Brain microvascular endothelial cell (primary cell): Measurements from ENCODE around the gene YWHAG.
A peak's percentile ranks its signal among the peaks of the same experiment; 100 is the strongest.
"Not testable (repeated sequence)": the region's sequence is repeated elsewhere in the genome, so short reads cannot be mapped to it uniquely, and the experiment has no call there.

Source experiments
- DNase-seq: peaks from one replicate; pipeline ENCODE4 v3.0.0-alpha.2; 2020
- H3K27ac ChIP-seq: fragments of 250-450 bp; sonication (Bioruptor Pico); 2 replicates; pipeline ENCODE4 v1.5.1; 2020; ENCODE audit warnings: mild to moderate bottlenecking, moderate library complexity
- H3K27me3 ChIP-seq: fragments of 250-450 bp; sonication (Bioruptor Pico); replicated peaks from 2 replicates; pipeline ENCODE4 v1.5.1; 2020; ENCODE audit warnings: mild to moderate bottlenecking
- H3K36me3 ChIP-seq: fragments of 250-450 bp; sonication (Bioruptor Pico); replicated peaks from 2 replicates; pipeline ENCODE4 v1.5.1; 2020; ENCODE audit warnings: mild to moderate bottlenecking
- H3K4me3 ChIP-seq: 2 replicates; pipeline ENCODE4 v1.5.1; 2011; ENCODE audit warnings: low read depth, mild to moderate bottlenecking, control low read depth, low read length, moderate library complexity
- in situ Hi-C: cut with HindIII; loops from 2 replicates; pipeline ENCODE4 v1.10.0; 2017; ENCODE audit warnings: low sequenced_read_pairs, low pct_ligation_motif_present
- TF ChIP-seq, protein P1 (sequence below): IDR thresholded peaks from 2 replicates; pipeline ENCODE4 v1.5.1; 2011; ENCODE audit warnings: low read depth, mild to moderate bottlenecking, moderate library complexity, low read length, control low read depth, inconsistent platforms; ENCODE audit errors: missing control alignments

YWHAG gene

DNA sequence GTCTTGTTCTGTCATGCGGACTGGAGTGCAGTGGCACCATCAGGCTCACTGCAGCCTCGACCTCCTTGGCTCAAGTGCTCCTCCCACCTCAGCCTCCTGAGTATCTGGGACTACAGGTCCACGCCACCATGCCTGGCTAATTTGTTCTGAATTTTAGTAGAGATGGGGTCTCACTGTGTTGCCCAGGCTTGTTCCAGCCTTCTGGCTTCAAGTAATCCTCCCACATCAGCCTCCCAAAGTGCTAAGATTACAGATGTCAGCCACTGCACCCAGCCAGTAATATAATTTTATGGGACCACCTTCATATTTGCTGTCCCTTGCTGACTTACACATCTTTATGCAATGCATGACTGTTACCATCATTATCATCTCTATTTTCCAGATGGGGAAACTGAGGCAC, 57.8 kb downstream of the YWHAG start:
- Histone ChIP-seq H3K36me3 (no peaks in the 10 kb centered on the region), H3K27me3 (no peaks in the 10 kb centered on the region), H3K4me3 (no peak overlapping the region), H3K27ac (no peak overlapping the region)
- in situ Hi-C loops = no loop called here
- TF ChIP-seq, protein P1, sequence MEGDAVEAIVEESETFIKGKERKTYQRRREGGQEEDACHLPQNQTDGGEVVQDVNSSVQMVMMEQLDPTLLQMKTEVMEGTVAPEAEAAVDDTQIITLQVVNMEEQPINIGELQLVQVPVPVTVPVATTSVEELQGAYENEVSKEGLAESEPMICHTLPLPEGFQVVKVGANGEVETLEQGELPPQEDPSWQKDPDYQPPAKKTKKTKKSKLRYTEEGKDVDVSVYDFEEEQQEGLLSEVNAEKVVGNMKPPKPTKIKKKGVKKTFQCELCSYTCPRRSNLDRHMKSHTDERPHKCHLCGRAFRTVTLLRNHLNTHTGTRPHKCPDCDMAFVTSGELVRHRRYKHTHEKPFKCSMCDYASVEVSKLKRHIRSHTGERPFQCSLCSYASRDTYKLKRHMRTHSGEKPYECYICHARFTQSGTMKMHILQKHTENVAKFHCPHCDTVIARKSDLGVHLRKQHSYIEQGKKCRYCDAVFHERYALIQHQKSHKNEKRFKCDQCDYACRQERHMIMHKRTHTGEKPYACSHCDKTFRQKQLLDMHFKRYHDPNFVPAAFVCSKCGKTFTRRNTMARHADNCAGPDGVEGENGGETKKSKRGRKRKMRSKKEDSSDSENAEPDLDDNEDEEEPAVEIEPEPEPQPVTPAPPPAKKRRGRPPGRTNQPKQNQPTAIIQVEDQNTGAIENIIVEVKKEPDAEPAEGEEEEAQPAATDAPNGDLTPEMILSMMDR = no peak
- no peak for DNase-seq

DNA sequence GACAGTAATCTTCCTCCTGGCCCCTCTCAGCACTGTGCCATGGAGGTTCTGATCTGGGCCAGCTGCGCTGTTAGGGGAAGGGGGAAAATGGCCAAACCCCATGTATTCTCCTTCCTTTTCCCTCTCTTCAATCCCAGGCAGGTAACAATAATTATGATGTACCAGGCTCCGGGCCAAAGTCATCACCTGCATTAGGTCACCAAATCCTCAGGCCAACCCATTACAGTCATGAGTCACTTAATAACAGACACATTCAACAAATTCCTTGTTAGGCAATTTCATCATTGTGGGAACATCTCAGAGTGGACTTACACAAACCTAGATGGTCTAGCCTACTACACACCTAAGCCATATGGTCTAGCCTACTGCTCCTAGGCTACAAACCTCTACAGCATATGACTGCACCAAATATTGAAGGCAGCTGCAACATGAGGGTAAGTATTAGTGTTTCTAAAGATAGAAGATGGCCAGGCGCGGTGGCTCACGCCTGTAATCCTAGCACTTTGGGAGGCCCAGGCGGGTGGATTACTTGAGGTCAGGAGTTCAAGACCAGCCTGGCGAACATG, 58.5 kb downstream of the YWHAG start:
- no peak overlapping the region for H3K27ac ChIP-seq

DNA sequence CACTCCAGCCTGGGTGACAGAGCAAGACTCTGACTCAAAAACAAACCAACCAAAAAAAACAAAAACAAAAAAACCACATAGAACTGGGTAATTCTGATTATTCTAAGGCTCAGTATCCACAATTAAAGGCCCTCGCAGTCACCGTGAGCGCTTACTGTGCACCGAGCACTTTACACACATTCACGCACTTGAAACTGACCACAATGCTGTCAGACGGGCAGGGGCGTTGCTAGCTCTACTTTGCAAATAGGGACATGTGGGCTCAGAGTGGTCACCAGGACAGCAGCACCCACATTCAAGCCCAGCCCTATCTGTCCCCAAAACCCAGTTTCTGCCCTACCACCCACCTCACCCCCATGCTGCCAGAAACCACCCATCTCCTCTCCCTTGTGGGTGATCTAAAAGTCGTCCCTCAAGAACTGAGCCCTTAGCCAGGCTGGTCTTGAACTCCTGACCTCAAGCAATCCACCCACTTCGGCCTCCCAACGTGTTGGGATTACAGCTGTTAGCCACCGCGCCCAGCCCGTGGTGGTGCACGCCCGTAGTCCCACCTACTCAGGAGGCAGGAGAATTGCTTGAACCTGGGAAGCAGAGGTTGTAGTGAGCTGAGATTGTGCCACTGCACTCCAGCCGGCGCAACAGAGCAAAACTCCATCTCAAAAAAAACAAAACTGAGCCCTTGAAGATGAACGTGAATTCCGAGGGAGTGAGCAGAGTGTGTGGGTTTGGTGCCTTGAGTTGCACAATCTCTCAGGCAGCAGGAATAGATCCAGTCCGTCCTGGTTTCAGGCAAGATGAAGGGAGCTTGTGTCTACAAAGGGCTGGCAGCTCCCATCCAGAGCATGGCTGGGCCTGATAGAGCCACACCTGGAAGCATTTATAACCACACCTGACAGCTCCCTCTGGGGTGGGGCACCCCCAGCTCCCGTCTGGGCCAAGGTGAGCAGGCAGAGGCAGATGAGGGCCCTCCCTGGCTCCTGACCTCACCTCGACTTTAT, 61.7 kb downstream of the YWHAG start:
- TF ChIP-seq, protein P1 = peak; percentile 10
- Histone ChIP-seq H3K36me3 (no peaks in the 10 kb centered on the region), H3K27me3 (no peaks in the 10 kb centered on the region), H3K4me3 (no peak overlapping the region), H3K27ac (peak overlapping the region; percentile 8)
- in situ Hi-C loops = no loop called here
- DNase-seq = peak; percentile 82

More for the DNA sequence above, 58.5 kb downstream of the YWHAG start:
- Histone ChIP-seq H3K36me3 (no peaks in the 10 kb centered on the region), H3K4me3 (no peak overlapping the region), H3K27me3 (no peaks in the 10 kb centered on the region)
- in situ Hi-C loops = no loop called here
- TF ChIP-seq, protein P1 = no peak
- peak; percentile 57 for DNase-seq

DNA sequence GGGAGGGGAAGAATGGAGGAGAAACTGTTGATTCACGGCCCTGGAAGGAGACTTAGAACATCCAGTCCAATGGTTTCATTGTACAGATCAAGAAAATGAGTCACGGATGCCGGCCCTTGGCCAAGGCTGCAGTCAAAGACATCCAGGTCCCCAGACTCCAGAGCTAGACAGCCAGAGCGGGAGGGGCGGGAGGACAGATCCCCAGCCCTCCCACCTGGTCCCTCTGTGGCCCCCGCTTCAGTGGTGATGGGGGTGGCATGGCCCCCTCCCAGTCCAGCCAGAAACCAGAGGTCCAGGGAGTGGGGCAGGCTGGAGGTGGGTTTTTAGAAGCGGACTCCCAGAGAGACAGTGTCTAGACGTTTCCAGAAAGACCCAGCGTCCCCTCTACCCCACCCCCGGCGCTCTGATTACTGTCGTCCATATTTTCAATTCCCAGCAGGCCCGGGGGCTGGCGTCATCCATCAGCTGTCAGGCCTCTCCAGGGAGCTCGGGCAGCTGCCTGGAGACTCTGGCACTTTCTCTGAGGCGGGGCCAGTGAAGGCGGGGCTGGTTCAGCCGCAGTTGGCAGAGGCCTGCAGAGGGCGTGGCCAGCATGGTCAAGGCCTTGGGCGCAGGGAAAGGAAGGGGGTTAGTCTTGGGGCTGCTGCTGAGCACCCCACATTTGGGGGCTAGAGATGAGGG, 64.3 kb downstream of the YWHAG start:
- no peaks in the 10 kb centered on the region for H3K27me3 ChIP-seq
- DNase-seq = peak; percentile 96
- H3K27ac ChIP-seq = peak overlapping the region; percentile 98
- no peaks in the 10 kb centered on the region for H3K36me3 ChIP-seq
- TF ChIP-seq, protein P1 = no peak
- peak overlapping the region; percentile 38 for H3K4me3 ChIP-seq
- in situ Hi-C loops = no loop called here

DNA sequence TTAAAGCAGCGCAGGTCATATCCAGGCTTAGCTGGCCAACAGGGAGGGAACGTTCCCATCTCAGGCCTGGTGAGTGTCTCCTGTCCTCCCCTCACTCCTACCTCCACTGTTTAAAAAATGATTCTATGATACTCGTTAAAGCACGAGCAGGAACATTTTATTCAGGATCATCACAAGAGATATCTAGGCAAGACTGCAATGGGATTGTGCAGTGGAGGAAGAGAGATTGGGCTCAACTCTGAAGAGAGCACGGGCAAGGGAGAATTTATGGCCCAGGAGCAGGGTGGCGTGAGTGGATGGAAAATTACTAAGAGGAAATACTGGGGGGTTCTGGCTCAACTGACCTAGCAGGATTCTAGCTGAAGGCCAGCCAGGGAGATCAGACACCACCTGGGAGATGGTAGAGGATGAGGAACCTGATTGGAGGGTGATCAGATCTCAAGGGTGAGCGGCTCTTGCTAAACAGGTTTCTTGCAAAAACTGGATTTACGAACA, 65.3 kb downstream of the YWHAG start:
- no peak overlapping the region for H3K4me3 ChIP-seq
- no peak for DNase-seq
- H3K27me3 ChIP-seq = no peaks in the 10 kb centered on the region
- TF ChIP-seq, protein P1 = no peak
- H3K27ac ChIP-seq = peak overlapping the region; percentile 98
- in situ Hi-C loops = no loop called here
- no peaks in the 10 kb centered on the region for H3K36me3 ChIP-seq

DNA sequence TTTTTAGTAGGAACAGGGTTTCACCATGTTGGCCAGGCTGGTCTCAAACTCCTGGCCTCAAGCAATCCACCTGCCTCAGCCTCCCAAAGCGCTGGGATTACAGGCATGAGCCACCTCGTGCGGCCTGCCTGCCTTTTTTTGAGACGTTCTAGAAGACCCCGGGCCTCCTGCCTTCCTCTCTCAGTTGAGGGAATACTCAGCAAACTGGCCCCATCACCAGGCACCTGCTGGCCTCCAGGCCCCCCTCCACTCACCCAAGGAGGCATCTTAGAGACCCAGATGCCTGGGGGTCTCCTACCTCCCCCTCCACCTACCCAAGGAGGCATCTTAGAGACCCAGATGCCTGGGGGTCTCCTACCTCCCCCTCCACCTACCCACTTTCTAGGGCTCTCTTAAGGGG, 65.9 kb downstream of the YWHAG start:
- H3K27me3 ChIP-seq, H3K36me3 ChIP-seq, H3K27ac ChIP-seq, H3K4me3 ChIP-seq, DNase-seq, in situ Hi-C loops: not testable (repeated sequence)
